ENCODE measurements around the gene ID3. TPM values are rescaled to one million over a fixed set of nuclear protein-coding genes. Genes with fewer than 3 reads are reported as not detected.

ID3 gene
- total and polyA plus RNA-seq, 9 of the 15 experiments (the other 6 are each of a cell fraction or from before 2014, with no cell fraction given) = 6.8 to 59.8 (median 23.5) TPM

DNA sequence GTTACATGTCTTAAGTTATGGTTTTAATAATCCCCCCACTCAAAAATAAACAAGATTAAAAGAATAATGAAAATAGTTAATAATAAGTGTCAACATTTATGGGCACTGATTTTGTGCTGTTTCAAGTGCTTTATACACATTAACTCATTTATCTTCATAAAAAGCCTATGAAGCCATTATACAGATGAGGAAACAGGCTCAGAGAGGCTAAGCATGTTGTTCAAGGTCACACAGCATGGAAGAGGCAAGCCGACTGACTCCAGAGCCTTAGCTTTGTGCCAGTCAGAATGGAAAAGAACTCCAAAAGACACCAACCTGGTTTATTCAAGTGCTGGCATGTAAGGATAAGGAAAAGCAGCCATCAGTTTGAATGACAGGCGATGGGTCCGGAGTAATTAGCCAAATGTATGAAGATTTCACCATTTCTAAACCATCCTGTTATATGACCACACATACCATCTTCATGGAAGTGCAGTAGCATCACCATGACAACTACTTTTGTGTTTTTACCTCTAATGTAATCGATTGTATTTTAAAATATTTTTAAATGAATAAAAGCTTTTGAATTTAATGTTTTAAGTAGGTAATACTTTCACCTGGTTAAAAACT is 14.4 kb upstream of the ID3 start:
- Histone ChIP-seq H3K9ac (ENCODE audit: insufficient read depth in 1 of 2, low read depth in 2 of 2, low read length in 2 of 2) (no peak overlapping the region), H2AFZ (ENCODE audit: low read depth, low read length) (no peak overlapping the region), H3K9me3 (replicated peaks; ENCODE audit: control insufficient read depth, insufficient read depth, low read depth, low read length) (no peaks in the 10 kb centered on the region), H3K9me1 (ENCODE audit: control insufficient read depth, insufficient read depth, low read length) (no peaks in the 10 kb centered on the region), H3K4me1 (replicated peaks in 1 of 2; ENCODE audit: control insufficient read depth in 2 of 2, insufficient read depth in 2 of 2, low read length in 2 of 2) (peaks cover 6 to 19% of the 10 kb centered on the region in 2 experiments), H3K4me3 (no peak overlapping the region), H4K20me1 (replicated peaks; ENCODE audit: control insufficient read depth, insufficient read depth, low read length) (no peaks in the 10 kb centered on the region), H3K27ac (ENCODE audit: extremely low read depth, low read depth, low read length) (no peak overlapping the region), H3K36me3 (ENCODE audit: control insufficient read depth, insufficient read depth, low read length) (no peaks in the 10 kb centered on the region), H3K27me3 (ENCODE audit: control insufficient read depth in 2 of 2, insufficient read depth in 2 of 2, low read length in 2 of 2) (no peaks in the 10 kb centered on the region; a peak in 1 of 5 replicates), H3K79me2 (ENCODE audit: control insufficient read depth, insufficient read depth, low read length) (no peaks in the 10 kb centered on the region), H3K4me2 (ENCODE audit: insufficient read depth, low read length) (no peak overlapping the region)
- ATAC-seq (no peak), DNase-seq (ENCODE audit: extremely low read depth in 1 of 4, low spot score in 3 of 4) (no peak), FAIRE-seq (no peak)
- ChIA-PET CTCF (ENCODE audit: low intra/inter-chr PET ratio) (no interaction called here), POLR2A (interaction anchor here (0.8 to 1.7 kb wide), 5 partner anchors 8 to 174 kb away, joined by 3 to 5 read pairs (median 3); no protein-coding TSS in a partner anchor)
- intact Hi-C loops (cut with micrococcal nuclease) (no loop called here), in situ Hi-C loops (cut with MboI) (no loop called here)
- 13% methylated on average over 4 of the region's 4 CpGs for WGBS (ENCODE audit: insufficient coverage, low coverage, missing lambda C conversion rate)
- BruUV-seq (replicated peaks) = no TSS peak
- TF ChIP-seq SUPT5H (IDR thresholded peaks at IDR 0.05) (no peak), ZNF347 (CRISPR knock-in tag; IDR thresholded peaks at IDR 0.05; ENCODE audit: low read depth) (no peak), SMARCA5 (IDR thresholded peaks at IDR 0.05) (0 out of 2 replicates have a peak, but pooled peaks have one; percentile 47), SREBF2 (CRISPR knock-in tag; IDR thresholded peaks at IDR 0.05) (no peak), HDAC2 (IDR thresholded peaks at IDR 0.05) (0 out of 2 replicates have a peak, but pooled peaks have one; percentile 36), SOX6 (IDR thresholded peaks at IDR 0.05) (no peak), ZFP36 (IDR thresholded peaks at IDR 0.05; ENCODE audit: low read depth, low read length, partially characterized antibody) (peak; percentile 82), CBFA2T3 (IDR thresholded peaks at IDR 0.05) (no peak), BCOR (IDR thresholded peaks at IDR 0.05) (peak; percentile 92), PPARD (CRISPR knock-in tag; IDR thresholded peaks at IDR 0.05) (no peak), RBM22 (IDR thresholded peaks at IDR 0.05; ENCODE audit: low read depth, low read length, poor library complexity, severe bottlenecking) (no peak), RBM25 (IDR thresholded peaks at IDR 0.05; ENCODE audit: low read depth, low read length, severe bottlenecking) (peak; percentile 89), SRSF9 (IDR thresholded peaks at IDR 0.05; ENCODE audit: borderline replicate concordance, low read depth, low read length) (no peak), HCFC1 (IDR thresholded peaks at IDR 0.05; ENCODE audit: low read depth, low read length) (no peak), KDM1A (IDR thresholded peaks at IDR 0.05) (peak; percentile 54 to 82; a peak in 3 of 4 replicates), ADNP (tag; IDR thresholded peaks at IDR 0.05) (peak; percentile 41; the same call in 1 of the 2 replicates), PCBP1 (IDR thresholded peaks at IDR 0.05; ENCODE audit: low read depth, low read length, poor library complexity, severe bottlenecking) (no peak), ZNF134 (CRISPR knock-in tag; conservative IDR thresholded peaks at IDR 0.05) (no peak)
